Measurements from ENCODE around the gene GTPBP1.

DNA sequence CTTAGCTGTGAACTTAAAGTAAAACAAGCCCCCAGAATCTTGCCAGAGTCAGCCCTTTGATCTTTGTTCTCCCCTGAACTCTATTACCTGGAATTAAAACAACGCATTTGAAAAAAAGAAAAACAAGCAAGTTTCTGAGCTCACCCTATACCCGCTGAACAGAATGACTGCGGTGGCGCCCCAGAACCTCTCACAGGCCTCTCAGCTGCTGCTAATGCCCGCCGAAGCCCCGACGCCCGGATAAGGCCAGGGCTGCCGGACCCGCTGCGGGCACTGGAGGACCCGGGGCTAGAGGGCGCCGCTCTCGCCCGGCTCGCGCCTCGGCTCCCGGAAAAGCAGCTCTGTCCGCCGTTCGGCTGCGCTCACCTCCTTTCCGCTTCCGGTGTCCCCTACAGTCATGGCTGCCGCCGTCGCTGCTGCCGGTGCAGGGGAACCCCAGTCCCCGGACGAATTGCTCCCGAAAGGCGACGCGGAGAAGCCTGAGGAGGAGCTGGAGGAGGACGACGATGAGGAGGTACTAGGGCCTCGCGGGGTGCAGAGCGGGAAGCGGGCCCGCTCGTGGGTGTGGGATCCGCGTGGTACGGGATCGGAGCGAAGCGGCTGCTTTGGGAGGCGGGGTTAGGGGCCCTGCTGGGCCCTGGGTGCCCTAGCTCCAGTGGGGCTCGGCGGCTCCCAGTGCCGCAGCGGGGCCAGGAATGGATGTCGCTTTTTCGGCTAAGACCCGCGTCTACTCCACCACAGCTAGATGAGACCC lies 24.0 kb upstream of the GTPBP1 start, which contains the start of gene TOMM22:
- TF ChIP-seq SUZ12 (IDR thresholded peaks at IDR 0.05; ENCODE audit: extremely low read depth, insufficient read depth, insufficient read length) (no peak), YY1 (IDR thresholded peaks at IDR 0.05; ENCODE audit: insufficient read depth, insufficient read length) (peak; percentile 87)
